AG04449 (cell line): ENCODE results near the gene KANTR.
A peak's percentile ranks its signal among the peaks of the same experiment; 100 is the strongest.

ENCODE experiments used
- CTCF ChIA-PET: fragments of 350-600 bp; formaldehyde crosslinking; extraction: SDS; loops from one replicate; lab custom pipeline; 2021; ENCODE audit warnings: antibody characterized with exemption; lab: Yijun Ruan, JAX
- POLR2A ChIA-PET: fragments of 400-600, 350-600 bp; formaldehyde crosslinking; extraction: SDS; loops from one replicate; lab custom pipeline; 2020; ENCODE audit warnings: antibody characterized with exemption, inconsistent platforms; lab: Yijun Ruan, JAX
- DNase-seq: peaks from one replicate; pipeline ENCODE4 v3.0.0-alpha.2; 2010; ENCODE audit warnings: low read depth, low spot score
- H3K4me3 ChIP-seq: 2 replicates; pipeline ENCODE4 v1.5.1; 2011; ENCODE audit warnings: low read depth, mild to moderate bottlenecking, control low read depth, low read length
- CTCF ChIP-seq: IDR thresholded peaks from one replicate; pipeline ENCODE4 v1.5.1; 2011; ENCODE audit warnings: mild to moderate bottlenecking, moderate library complexity, low read length, control low read depth, inconsistent platforms; ENCODE audit not compliant: insufficient read depth; ENCODE audit errors: missing control alignments

Gene KANTR

GRCh38 chrX:53050841-53051240, 43.1 kb upstream of the KANTR start:
- DNase-seq = no peak
- peak overlapping the region; percentile 67 for H3K4me3 ChIP-seq
- POLR2A ChIA-PET = no interaction called here
- no peak for TF ChIP-seq CTCF
- CTCF ChIA-PET = no interaction called here

GRCh38 chrX:53055244-53055849, 38.6 kb upstream of the KANTR start:
- ChIA-PET POLR2A (no interaction called here), CTCF (no interaction called here)
- DNase-seq = no peak
- H3K4me3 ChIP-seq = no peak overlapping the region
- no peak for TF ChIP-seq CTCF

- DNase-seq = no peak
- CTCF ChIA-PET = interaction anchor here (0.8 kb wide), 1 partner anchor 10 kb away, joined by 3 read pairs; no protein-coding TSS in a partner anchor
- POLR2A ChIA-PET = no interaction called here
- H3K4me3 ChIP-seq = no peak overlapping the region
- no peak for TF ChIP-seq CTCF
These were observed 37.6 kb upstream of the KANTR start for GRCh38 chrX:53056292-53056691.

- no peak overlapping the region for H3K4me3 ChIP-seq
- no peak for DNase-seq
- ChIA-PET CTCF (no interaction called here), POLR2A (interaction anchor here (1.2 kb wide), 1 partner anchor 17 kb away, joined by 3 read pairs; the partner anchor contains the start of gene TSPYL2)
- no peak for TF ChIP-seq CTCF
These were observed 28.8 kb upstream of the KANTR start for GRCh38 chrX:53065104-53065503.

GRCh38 chrX:53071064-53071463, 22.9 kb upstream of the KANTR start:
- DNase-seq = no peak
- no peak overlapping the region for H3K4me3 ChIP-seq
- TF ChIP-seq CTCF = no peak
- CTCF ChIA-PET = interaction anchor here (0.5 to 2.9 kb wide), 9 partner anchors 8 to 332 kb away, joined by 3 to 23 read pairs (median 3); partner anchors contain the start of genes GPR173 and TSPYL2
- POLR2A ChIA-PET = no interaction called here

- ChIA-PET CTCF (interaction anchor here (0.9 to 2.9 kb wide), 5 partner anchors 9 to 126 kb away, joined by 3 to 23 read pairs (median 4); no protein-coding TSS in a partner anchor), POLR2A (no interaction called here)
- no peak overlapping the region for H3K4me3 ChIP-seq
- DNase-seq = no peak
- TF ChIP-seq CTCF = peak; percentile 46
These were observed 22.1 kb upstream of the KANTR start for GRCh38 chrX:53071604-53072417.
